IPS-NIHi7 (cell line): ENCODE results near the gene TNNI2.

Source experiments
- DNase-seq: peaks from one replicate; pipeline ENCODE4 v3.0.0; 2012; ENCODE audit warnings: mixed read lengths; ENCODE audit errors: extremely low spot score

TNNI2 gene

DNA sequence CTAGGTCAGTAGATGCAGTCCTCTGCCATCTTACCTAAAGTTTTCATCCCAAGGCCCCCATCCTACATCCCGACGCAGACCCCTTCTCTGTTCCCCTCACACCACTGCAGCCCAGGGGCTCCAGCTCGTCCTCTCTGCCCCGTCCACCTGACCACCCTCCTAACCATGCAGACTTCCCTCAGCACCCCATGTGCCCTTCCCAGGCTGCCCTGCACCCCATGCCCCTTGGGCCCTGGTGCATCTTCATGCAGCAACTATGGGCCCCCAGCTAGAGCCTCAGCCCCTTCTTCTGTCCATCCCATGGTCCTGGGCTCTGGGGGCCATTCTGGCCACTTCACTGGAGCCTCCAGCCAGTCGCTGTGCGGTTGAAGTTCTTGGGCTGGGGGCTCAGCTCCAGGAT lies 50.0 kb downstream of the TNNI2 start:
- DNase-seq: no peak

DNA sequence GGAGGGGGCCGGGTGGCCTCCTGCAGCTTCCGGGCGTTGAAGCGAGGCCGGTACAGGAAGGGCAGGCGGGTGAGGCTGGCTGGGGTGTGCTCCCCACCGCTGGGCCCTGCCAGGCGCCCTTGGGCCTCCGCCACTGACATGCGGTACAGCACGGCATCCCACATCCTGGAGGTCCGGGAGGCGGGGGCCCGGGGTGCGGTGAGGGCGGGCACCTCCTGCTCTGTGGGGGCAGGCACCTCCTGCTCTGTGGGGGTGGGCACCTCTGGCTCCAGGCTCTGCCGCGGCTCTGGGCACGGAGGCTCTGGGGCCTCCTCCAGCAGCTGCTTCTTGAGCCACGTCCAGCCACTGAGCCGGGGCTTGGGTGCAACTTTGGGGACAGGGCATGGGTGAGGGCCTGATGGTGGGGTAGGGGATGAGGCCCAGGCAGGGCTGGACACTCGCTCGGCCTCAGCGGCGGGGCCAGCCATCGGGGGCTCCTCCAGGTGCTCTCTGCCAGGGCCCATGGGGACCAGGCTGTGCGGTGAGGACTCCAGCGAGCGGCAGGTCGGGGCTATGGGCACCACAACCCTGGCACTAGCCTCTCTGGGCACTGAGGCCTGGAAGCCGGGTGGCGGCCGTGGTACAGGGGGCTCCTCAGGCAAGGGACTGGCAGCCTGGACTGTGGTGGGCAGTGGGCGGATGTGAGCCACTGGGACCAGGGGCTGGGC lies 50.6 kb downstream of the TNNI2 start:
- DNase-seq: no peak

DNA sequence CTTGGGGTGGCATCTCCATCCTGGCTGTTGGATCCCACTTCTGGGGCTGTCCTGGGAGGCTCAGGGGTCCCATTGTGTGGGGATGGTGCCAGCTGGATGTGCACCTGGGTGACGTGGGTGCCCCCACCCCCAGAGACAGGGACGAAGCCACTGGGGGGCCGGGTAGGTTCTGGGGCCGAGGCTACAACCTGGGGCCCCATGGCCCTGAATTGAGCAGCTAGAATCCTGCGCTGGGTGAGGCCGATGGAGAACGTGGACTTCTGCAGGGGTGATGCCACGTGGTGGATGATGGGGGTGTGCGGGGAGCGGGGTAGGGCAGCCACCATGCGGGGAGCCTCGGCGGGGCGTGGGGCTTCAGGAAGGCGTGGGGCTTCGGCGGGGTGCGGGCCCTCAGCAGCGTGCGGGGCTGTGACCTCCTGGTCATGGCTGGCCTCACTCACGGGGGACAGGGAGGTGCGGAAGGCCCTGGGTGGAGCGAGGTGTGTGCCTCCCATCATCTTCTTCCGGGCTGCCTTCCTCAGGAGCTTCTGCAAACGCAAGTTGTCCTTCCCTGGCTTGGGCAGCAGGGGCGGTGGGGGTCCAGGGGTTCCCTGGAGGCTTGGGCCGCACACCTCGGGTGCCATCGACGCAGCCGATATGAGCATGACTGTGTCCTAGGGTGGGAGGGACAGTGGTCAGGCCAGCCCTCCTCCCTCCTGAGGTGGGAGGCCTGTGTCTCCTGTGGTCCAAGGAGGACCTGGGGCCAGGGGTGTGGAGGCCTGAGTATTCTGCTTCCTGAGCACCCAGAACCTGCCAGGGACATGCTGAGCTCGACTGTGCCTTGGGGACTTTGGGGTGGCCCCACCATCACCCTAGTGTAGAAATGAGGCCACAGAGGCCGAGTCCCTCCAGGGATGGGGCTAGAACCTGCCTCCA lies 51.4 kb downstream of the TNNI2 start:
- DNase-seq: no peak
